Nephron (organoid): ENCODE measurements around the gene LIN7B.
A peak's percentile ranks its signal among the peaks of the same experiment; 100 is the strongest.

ENCODE experiments used
- H3K27ac Mint-ChIP-seq, 3 experiments: 2 replicates each; pipeline ENCODE4 v1.8.0; 2020; ENCODE audit warnings: mixed read lengths in 3 of 3, mild to moderate bottlenecking in 2 of 3, moderate library complexity in 1 of 3
- H3K27me3 Mint-ChIP-seq: 2 replicates; pipeline ENCODE4 v1.8.0; 2021; ENCODE audit warnings: low read depth, mild to moderate bottlenecking, moderate library complexity, mixed read lengths
- H3K36me3 Mint-ChIP-seq: 2 replicates; pipeline ENCODE4 v1.8.0; 2020; ENCODE audit warnings: low read depth, mixed read lengths
- H3K4me1 Mint-ChIP-seq: 2 replicates; pipeline ENCODE4 v1.8.0; 2020; ENCODE audit warnings: mixed read lengths
- H3K4me3 Mint-ChIP-seq, 3 experiments: 2 replicates each; pipeline ENCODE4 v1.8.0; 2020; ENCODE audit warnings: mild to moderate bottlenecking in 3 of 3, mixed read lengths in 3 of 3, moderate library complexity in 2 of 3
- H3K9me3 Mint-ChIP-seq: 2 replicates; pipeline ENCODE4 v1.8.0; 2020; ENCODE audit warnings: mixed read lengths
- TF ChIP-seq, protein P1 (sequence below), 3 experiments: fragments of 200-600 bp; sonication (generic); IDR thresholded peaks; one replicate each; pipeline ENCODE4 v1.5.0; 2021; ENCODE audit warnings: antibody characterized with exemption in 3 of 3; ENCODE audit not compliant: unreplicated experiment in 3 of 3

LIN7B gene

DNA sequence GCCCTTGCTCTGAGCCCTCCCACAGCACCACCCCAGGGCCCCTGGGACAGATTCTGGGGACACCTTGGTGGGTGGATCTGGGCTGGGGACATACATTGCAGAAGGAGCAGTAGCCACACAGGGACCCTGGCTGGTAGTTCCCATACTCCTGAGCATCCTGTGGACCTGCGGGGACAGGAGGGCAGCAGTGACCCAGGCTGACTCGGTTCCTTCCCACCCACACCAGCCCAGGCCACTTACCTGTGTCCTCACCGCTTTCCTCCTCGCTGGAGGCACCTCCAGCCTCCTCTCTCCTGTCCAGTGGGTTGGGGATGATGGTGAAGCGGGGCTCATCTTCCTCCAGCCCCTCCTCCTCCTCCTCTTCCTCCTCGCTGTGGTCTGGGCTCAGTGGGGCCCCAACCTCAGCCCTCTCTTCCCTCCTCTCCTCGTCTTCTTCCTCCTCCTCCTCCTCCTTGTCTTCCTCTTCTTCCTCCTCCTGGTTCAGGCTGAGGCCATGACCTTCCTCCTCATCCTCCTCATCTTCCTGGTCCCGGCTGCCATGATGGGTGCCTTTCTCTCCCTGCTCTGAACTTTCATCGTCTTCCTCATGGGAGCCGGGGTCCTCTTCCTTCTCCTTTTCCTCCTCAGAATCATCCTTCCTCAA lies 39.1 kb downstream of the LIN7B start:
- TF ChIP-seq, protein P1, sequence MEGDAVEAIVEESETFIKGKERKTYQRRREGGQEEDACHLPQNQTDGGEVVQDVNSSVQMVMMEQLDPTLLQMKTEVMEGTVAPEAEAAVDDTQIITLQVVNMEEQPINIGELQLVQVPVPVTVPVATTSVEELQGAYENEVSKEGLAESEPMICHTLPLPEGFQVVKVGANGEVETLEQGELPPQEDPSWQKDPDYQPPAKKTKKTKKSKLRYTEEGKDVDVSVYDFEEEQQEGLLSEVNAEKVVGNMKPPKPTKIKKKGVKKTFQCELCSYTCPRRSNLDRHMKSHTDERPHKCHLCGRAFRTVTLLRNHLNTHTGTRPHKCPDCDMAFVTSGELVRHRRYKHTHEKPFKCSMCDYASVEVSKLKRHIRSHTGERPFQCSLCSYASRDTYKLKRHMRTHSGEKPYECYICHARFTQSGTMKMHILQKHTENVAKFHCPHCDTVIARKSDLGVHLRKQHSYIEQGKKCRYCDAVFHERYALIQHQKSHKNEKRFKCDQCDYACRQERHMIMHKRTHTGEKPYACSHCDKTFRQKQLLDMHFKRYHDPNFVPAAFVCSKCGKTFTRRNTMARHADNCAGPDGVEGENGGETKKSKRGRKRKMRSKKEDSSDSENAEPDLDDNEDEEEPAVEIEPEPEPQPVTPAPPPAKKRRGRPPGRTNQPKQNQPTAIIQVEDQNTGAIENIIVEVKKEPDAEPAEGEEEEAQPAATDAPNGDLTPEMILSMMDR (IDR thresholded peaks at IDR 0.05; ENCODE audit: unreplicated experiment in 3 of 3): no peak
- H3K4me1 Mint-ChIP-seq: peaks cover 51% of the 10 kb centered on the region
- no peaks in the 10 kb centered on the region for H3K36me3 Mint-ChIP-seq
- H3K4me3 Mint-ChIP-seq: peak overlapping the region; percentile 76 to 100 (median 99)
- peaks cover 15% of the 10 kb centered on the region for H3K27me3 Mint-ChIP-seq
- H3K27ac Mint-ChIP-seq: peak overlapping the region; percentile 5 to 51 (median 10)
- no peaks in the 10 kb centered on the region for H3K9me3 Mint-ChIP-seq

DNA sequence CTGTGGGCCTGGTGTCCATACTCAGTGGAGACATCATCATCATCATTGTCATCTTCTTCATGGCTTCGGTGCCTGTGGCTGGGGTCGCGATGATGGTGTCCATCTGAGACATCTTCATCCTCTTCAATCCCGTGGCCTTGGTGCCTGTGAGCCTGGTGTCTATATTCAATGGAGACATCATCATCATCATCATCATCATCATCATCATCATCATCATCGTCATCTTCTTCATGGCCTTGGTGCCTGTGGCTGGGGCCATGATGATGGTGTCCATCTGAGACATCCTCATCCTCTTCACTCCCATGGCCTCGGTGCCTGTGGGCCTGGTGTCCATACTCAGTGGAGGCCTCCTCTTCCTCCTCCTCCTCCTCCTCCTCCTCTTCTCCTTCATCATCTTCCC lies 40.1 kb downstream of the LIN7B start:
- H3K9me3 Mint-ChIP-seq: no peaks in the 10 kb centered on the region
- H3K27me3 Mint-ChIP-seq: peaks cover 15% of the 10 kb centered on the region
- H3K36me3 Mint-ChIP-seq: no peaks in the 10 kb centered on the region
- TF ChIP-seq, protein P1 (IDR thresholded peaks at IDR 0.05; ENCODE audit: unreplicated experiment in 3 of 3): no peak
- H3K4me3 Mint-ChIP-seq: peak overlapping the region; percentile 76 to 99 (median 83)
- peak overlapping the region in 2 of 3 experiments; percentile 86 to 92 for H3K27ac Mint-ChIP-seq
- peaks cover 54% of the 10 kb centered on the region for H3K4me1 Mint-ChIP-seq

DNA sequence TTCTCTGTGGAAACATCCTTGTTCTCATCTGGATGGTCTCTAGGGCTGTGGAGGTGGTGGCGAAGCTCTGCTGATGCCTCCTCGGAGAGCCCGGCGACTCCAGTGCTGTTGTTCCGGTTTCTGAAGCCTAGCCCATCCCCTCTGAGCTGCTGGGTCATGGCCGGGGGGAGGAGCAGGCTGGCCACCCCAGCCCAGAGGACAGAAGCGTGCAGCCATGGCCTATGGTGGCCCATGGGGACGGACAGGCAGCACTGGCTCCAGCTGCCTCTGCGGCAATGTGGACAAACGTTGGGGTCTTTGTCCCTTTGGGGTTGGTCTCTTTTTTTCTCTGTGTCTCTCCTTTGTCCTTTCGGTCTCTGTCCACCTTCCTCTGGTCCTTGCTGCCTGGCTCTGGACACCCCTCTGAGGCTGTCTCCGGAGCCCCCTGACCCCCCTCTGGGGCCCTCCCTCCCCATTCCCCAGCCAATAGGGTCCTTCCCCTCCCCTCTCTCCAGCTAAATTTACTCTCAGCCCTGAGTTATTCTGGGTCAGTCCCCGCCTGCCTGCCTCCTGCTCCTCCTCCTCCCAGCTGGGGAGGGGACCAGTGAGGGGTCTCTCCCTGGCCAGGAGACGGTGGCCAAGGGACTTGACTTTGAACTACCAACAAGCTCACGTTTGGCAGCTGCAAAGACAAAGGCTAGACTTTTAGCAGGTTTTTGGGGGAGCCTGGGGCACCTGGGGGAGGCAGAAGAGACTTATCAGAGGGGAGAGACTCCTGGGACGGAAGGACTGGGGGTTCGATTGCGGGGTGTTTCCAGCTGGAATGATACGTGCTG lies 41.0 kb downstream of the LIN7B start, which contains the start of gene HRC:
TSS of gene HRC (minus strand) at position 392 of the 815 bp plus-strand sequence. CDS start at position 233, 159 bp downstream.
- Mint-ChIP-seq H3K4me1 (peaks cover 50% of the 10 kb centered on the region), H3K4me3 (peak within 1 kb of the TSS; percentile 76 to 99 (median 83)), H3K36me3 (no peaks in the 10 kb centered on the region), H3K27ac (peak within 1 kb of the TSS; percentile 86 to 92 (median 89)), H3K9me3 (no peaks in the 10 kb centered on the region), H3K27me3 (peaks cover 15% of the 10 kb centered on the region)
- TF ChIP-seq, protein P1 (IDR thresholded peaks at IDR 0.05; ENCODE audit: unreplicated experiment in 3 of 3): no peak

DNA sequence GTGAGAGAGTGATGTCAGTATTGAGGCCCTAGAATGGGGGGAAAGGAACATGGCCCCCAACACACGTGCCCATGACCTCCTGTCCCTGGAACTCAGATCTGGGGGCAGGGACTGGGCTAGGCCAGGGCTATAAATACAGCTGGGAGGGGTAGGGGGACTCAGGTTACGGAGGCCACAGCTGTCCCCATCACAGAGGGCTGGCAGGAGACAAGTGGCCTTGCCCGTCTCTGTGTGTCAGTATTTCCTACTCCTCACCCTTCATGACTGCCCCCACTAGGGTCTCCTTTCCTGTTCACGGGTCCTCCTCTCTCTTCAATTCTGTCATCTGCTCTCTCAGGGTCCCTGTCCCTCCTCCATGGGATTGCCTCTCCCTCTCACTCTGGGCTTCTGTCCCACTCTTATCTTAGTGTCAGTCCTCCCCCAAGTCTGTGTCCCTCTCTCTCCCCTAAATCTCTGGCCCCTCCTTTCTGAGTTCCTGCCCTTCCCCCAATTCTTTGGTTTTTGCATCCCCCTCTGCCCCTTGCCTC lies 41.7 kb downstream of the LIN7B start:
- H3K4me3 Mint-ChIP-seq: peak overlapping the region; percentile 76 to 99 (median 83)
- TF ChIP-seq, protein P1 (IDR thresholded peaks at IDR 0.05; ENCODE audit: unreplicated experiment in 3 of 3): no peak

DNA sequence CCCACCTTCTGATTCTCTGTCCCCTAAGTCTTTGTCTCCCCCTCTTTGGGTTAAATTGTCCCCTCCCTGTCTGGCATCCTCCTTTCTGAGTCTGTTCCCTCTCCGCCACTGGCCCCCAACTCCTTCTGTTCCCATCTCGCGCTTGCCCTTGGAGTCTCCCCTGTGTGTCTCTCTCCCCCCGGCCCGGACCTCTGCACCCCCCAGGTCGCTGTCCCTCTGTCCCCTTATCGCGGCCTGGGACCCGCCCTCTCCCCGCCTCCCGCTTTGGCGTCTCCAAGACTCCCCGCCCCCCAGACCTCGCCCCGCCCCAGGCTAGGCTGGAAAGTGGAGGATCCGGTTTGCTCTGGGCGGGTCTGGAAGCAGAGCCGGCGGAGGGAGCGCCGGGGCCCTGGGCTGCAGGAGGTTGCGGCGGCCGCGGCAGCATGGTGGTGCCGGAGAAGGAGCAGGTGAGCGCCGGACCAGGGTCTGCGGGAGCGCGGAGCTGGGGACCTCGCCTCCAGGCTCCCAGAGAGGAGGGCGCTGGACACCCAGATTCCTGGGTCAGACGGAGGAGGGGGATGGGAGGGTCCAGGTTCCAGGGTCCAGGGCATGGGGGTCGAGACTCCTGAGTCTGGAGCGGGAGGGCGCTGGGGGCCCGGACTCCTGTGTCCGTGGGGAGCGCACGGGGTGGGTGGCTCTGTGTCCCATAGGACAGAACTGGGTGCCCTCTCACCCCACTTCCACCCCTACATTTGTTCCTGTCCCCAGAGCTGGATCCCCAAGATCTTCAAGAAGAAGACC lies 43.5 kb downstream of the LIN7B start, which contains the start of gene TRPM4:
TSS of gene TRPM4 (plus strand) at position 348 of the 780 bp plus-strand sequence. CDS start at position 423, 75 bp downstream.
- H3K27ac Mint-ChIP-seq: peak within 1 kb of the TSS; percentile 64 to 89 (median 88)
- H3K4me3 Mint-ChIP-seq: peak within 1 kb of the TSS; percentile 82 to 99 (median 94)
- TF ChIP-seq, protein P1 (IDR thresholded peaks at IDR 0.05; ENCODE audit: unreplicated experiment in 3 of 3): no peak
- peaks cover 41% of the 10 kb centered on the region for H3K4me1 Mint-ChIP-seq
- H3K36me3 Mint-ChIP-seq: peaks cover 4% of the 10 kb centered on the region
- H3K27me3 Mint-ChIP-seq: peaks cover 15% of the 10 kb centered on the region
- H3K9me3 Mint-ChIP-seq: no peaks in the 10 kb centered on the region

More for the DNA sequence above, 41.7 kb downstream of the LIN7B start:
- H3K9me3 Mint-ChIP-seq: no peaks in the 10 kb centered on the region
- H3K4me1 Mint-ChIP-seq: peaks cover 50% of the 10 kb centered on the region
- peaks cover 15% of the 10 kb centered on the region for H3K27me3 Mint-ChIP-seq
- peaks cover 2% of the 10 kb centered on the region for H3K36me3 Mint-ChIP-seq
- peak overlapping the region; percentile 86 to 92 (median 89) for H3K27ac Mint-ChIP-seq
